GM19023 (cell line): Measurements from ENCODE around the gene RWDD3.

ENCODE experiments used
- ATAC-seq: cut with Tn5 transposase; IDR thresholded peaks from one replicate; pipeline ENCODE4 v1.9.1; 2021; ENCODE audit warnings: mild to moderate bottlenecking, moderate library complexity; ENCODE audit not compliant: unreplicated experiment

RWDD3 gene

GRCh38 chr1:95281781-95282517 is 47.9 kb downstream of the RWDD3 start:
- ATAC-seq: no peak

DNA sequence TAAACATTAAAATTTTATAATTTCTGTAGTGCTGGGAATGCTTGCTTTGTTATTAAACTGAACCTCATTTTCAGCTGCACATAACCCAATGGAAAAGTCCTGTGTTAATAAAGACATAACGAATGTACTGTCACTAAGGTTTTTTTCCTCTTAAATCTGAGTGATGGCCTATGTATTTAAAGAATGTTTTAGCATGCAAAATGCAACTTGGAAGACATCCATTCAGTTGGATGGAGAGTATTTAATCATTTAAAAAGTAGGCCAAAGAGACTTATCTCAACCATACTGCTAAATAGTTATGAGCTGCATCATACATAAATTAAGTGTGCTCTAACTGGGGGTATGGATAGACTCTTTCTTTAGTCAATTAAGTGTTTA is 48.5 kb downstream of the RWDD3 start:
- no peak for ATAC-seq

DNA sequence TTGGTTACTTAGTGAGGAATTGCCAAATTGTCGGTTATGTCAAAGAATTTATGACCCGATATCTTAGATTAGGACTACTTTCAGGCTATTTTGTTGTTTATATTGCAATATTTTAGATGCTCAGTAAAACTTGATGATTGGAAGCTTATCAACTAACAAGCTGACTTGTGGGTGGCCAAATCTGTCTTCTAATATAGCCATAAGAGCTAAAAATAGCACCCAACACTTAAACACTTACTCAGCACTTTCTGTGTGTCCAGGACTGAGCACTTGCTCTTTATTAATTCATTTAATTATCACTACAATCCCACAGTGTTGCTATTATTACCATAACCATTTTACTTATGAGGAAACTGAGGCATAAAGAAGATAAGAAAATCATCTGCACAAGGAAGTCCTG is 50.4 kb downstream of the RWDD3 start:
- ATAC-seq: no peak

GRCh38 chr1:95286479-95286878 is 52.5 kb downstream of the RWDD3 start:
- no peak for ATAC-seq

- no peak for ATAC-seq
These were observed 53.1 kb downstream of the RWDD3 start for GRCh38 chr1:95287081-95287480.

GRCh38 chr1:95287825-95288224 is 53.8 kb downstream of the RWDD3 start:
- ATAC-seq: no peak
